ENCODE measurements around the gene SHCBP1. TPM values are rescaled to one million over a fixed set of nuclear protein-coding genes. Genes with fewer than 3 reads are reported as not detected.

Gene SHCBP1
- total RNA-seq (2022; extraction: Qiagen RNA extraction), result 31.7 to 41.5 TPM (median 36.0 TPM) in 5 replicates

GRCh38 chr16:46621006-46621933 lies at the start of gene SHCBP1:
TSS of gene SHCBP1 (minus strand) at chr16:46621379. CDS start at chr16:46621359, 20 bp downstream.

Other genes with a start within 250 kb of the SHCBP1 start
- gene VPS35, start 67.8 kb upstream of the SHCBP1 start, total RNA-seq (2022; extraction: Qiagen RNA extraction), result 72.5 to 94.8 TPM (median 76.7 TPM) in 5 replicates
- gene ORC6, start 68.3 kb upstream of the SHCBP1 start, total RNA-seq (2022; extraction: Qiagen RNA extraction), result 45.1 to 49.2 TPM (median 47.5 TPM) in 5 replicates
- gene MYLK3, start 127.0 kb upstream of the SHCBP1 start, total RNA-seq (2022; extraction: Qiagen RNA extraction), result 0.01 to 0.09 TPM (median 0.07 TPM) in 5 replicates
- 6.0 to 8.8 TPM (median 7.0 TPM) in 5 replicates for gene C16orf87, start 209.8 kb upstream of the SHCBP1 start, total RNA-seq (2022; extraction: Qiagen RNA extraction)

All from A549 treated with CORT108297 at 1 μM for 4 hours (cell line).